H1 (cell line): ENCODE measurements around the gene IP6K1. TPM values are rescaled to one million over a fixed set of nuclear protein-coding genes. Genes with fewer than 3 reads are reported as not detected.

Experiments used
- CTCF ChIA-PET: fragments of 300-600 bp; sonication (Branson Sonifier 250); formaldehyde crosslinking; loops from one replicate; lab custom pipeline; 2021; ENCODE audit not compliant: partially characterized antibody; lab: Charles Lee
- POLR2A ChIA-PET: fragments of 300-600 bp; sonication (Branson Sonifier 250); formaldehyde crosslinking; loops from one replicate; lab custom pipeline; 2021; ENCODE audit warnings: inconsistent platforms; ENCODE audit not compliant: partially characterized antibody; lab: Charles Lee
- DNase-seq, 2 experiments: peaks; one replicate each; pipeline versions ENCODE4 v3.0.0 to v3.0.0-alpha.2; 2010 to 2022; ENCODE audit warnings: low spot score in 2 of 2, low read depth in 1 of 2, mixed read lengths in 1 of 2
- FAIRE-seq: peaks from 2 replicates; lab custom pipeline; 2011; peaks lifted over from hg19 to GRCh38; lab: Jason Lieb, UNC
- H2AFZ ChIP-seq: 2 replicates; pipeline ENCODE4 v1.8.1; 2012; ENCODE audit warnings: low read length, inconsistent platforms
- H2AK5ac ChIP-seq: 2 replicates; pipeline ENCODE4 v1.6.1; 2013; ENCODE audit warnings: low read depth, low read length
- H2BK120ac ChIP-seq: replicated peaks from 2 replicates; pipeline ENCODE3; 2013; ENCODE audit warnings: low read depth, low read length, inconsistent platforms
- H2BK12ac ChIP-seq: 2 replicates; pipeline ENCODE4 v1.6.1; 2013; ENCODE audit warnings: low read depth, low read length
- H2BK15ac ChIP-seq: 2 replicates; pipeline ENCODE4 v1.6.1; 2013; ENCODE audit warnings: low read length
- H2BK20ac ChIP-seq: 2 replicates; pipeline ENCODE4 v1.6.1; 2013; ENCODE audit warnings: low read length
- H2BK5ac ChIP-seq: 2 replicates; pipeline ENCODE4 v1.6.1; 2013; ENCODE audit warnings: low read depth, low read length
- H3K14ac ChIP-seq: 2 replicates; pipeline ENCODE4 v1.6.1; 2013; ENCODE audit warnings: inconsistent platforms; ENCODE audit not compliant: insufficient read length
- H3K18ac ChIP-seq: 2 replicates; pipeline ENCODE4 v1.6.1; 2013; ENCODE audit warnings: low read length; ENCODE audit errors: extremely low read depth
- H3K23ac ChIP-seq: 2 replicates; pipeline ENCODE4 v1.6.1; 2013; ENCODE audit warnings: inconsistent platforms; ENCODE audit not compliant: insufficient read length
- H3K23me2 ChIP-seq: 2 replicates; pipeline ENCODE4 v1.6.1; 2013; ENCODE audit warnings: low read depth, low read length
- H3K27ac ChIP-seq: 2 replicates; pipeline ENCODE4 v1.6.1; 2011; ENCODE audit warnings: low read depth, low read length, inconsistent platforms
- H3K27me3 ChIP-seq, 4 experiments: replicated peaks in 1 of 4; 1 replicate in 1 of 4; 2 replicates in 3 of 4; pipeline versions ENCODE4 v1.6.1 to v1.8.1; 2011 to 2013; ENCODE audit warnings: low read length in 3 of 4, mild to moderate bottlenecking in 3 of 4, inconsistent platforms in 2 of 4, mixed read lengths in 2 of 4, moderate library complexity in 1 of 4; ENCODE audit not compliant: control insufficient read depth in 3 of 4, insufficient read depth in 3 of 4; ENCODE audit errors: extremely low read depth in 1 of 4
- H3K36me3 ChIP-seq, 4 experiments: 2 replicates each; pipeline versions ENCODE4 v1.6.1 to v1.8.1; 2011 to 2013; ENCODE audit warnings: mild to moderate bottlenecking in 4 of 4, low read length in 3 of 4, moderate library complexity in 2 of 4, control low read depth in 1 of 4, inconsistent platforms in 1 of 4; ENCODE audit not compliant: insufficient read depth in 4 of 4, control insufficient read depth in 2 of 4
- H3K4ac ChIP-seq: replicated peaks from 2 replicates; pipeline ENCODE3; 2013; ENCODE audit warnings: low read length, low read depth, mixed read lengths, inconsistent platforms; ENCODE audit not compliant: insufficient read length
- H3K4me1 ChIP-seq, 4 experiments: replicated peaks in 1 of 4; 1 replicate in 1 of 4; 2 replicates in 3 of 4; pipeline versions ENCODE4 v1.6.1 to v1.8.1; 2011 to 2013; ENCODE audit warnings: low read length in 3 of 4, inconsistent platforms in 2 of 4, mixed read lengths in 1 of 4; ENCODE audit not compliant: insufficient read depth in 4 of 4, control insufficient read depth in 3 of 4
- H3K4me2 ChIP-seq, 2 experiments: 2 replicates each; pipeline versions ENCODE4 v1.6.1 to v1.8.1; 2011 to 2013; ENCODE audit warnings: low read depth in 2 of 2, low read length in 2 of 2, control low read depth in 1 of 2, inconsistent platforms in 1 of 2, mild to moderate bottlenecking in 1 of 2; ENCODE audit not compliant: insufficient read depth in 1 of 2
- H3K4me3 ChIP-seq, 4 experiments: fragments of 200-600, 300-600 bp in 1 of 4; sonication (generic), shearing (Covaris generic), sonication (Bioruptor Twin) in 1 of 4; 2 replicates each; pipeline versions ENCODE4 v1.5.1 to v1.8.1; 2011 to 2016; ENCODE audit warnings: low read length in 4 of 4, low read depth in 3 of 4, control low read depth in 2 of 4, inconsistent platforms in 2 of 4, mild to moderate bottlenecking in 2 of 4, mixed read lengths in 1 of 4, moderate library complexity in 1 of 4; ENCODE audit not compliant: insufficient read depth in 2 of 4; ENCODE audit errors: extremely low read depth in 1 of 4
- H3K56ac ChIP-seq: replicated peaks from 2 replicates; pipeline ENCODE3; 2013; ENCODE audit warnings: low read depth, mild to moderate bottlenecking, mixed read lengths, low read length, inconsistent platforms; ENCODE audit not compliant: insufficient read length
- H3K79me1 ChIP-seq: 2 replicates; pipeline ENCODE4 v1.6.1; 2013; ENCODE audit warnings: low read depth, low read length, control low read depth
- H3K79me2 ChIP-seq, 2 experiments: 2 replicates each; pipeline versions ENCODE4 v1.6.1 to v1.8.1; 2012 to 2013; ENCODE audit warnings: low read length in 2 of 2, mild to moderate bottlenecking in 2 of 2, inconsistent platforms in 1 of 2; ENCODE audit not compliant: insufficient read depth in 2 of 2, control insufficient read depth in 1 of 2
- H3K9ac ChIP-seq, 4 experiments: replicated peaks in 1 of 4; 1 replicate in 1 of 4; 2 replicates in 3 of 4; pipeline versions ENCODE4 v1.6.1 to v1.8.1; 2011 to 2013; ENCODE audit warnings: low read depth in 3 of 4, low read length in 3 of 4, control low read depth in 2 of 4, mild to moderate bottlenecking in 2 of 4, moderate library complexity in 2 of 4, inconsistent platforms in 1 of 4; ENCODE audit errors: extremely low read depth in 1 of 4
- H3K9me3 ChIP-seq, 2 experiments: 2 replicates each; pipeline versions ENCODE4 v1.6.1 to v1.8.1; 2012 to 2013; ENCODE audit warnings: mild to moderate bottlenecking in 2 of 2, moderate library complexity in 2 of 2, control low read depth in 1 of 2, inconsistent platforms in 1 of 2, low read depth in 1 of 2, low read length in 1 of 2, mixed read lengths in 1 of 2; ENCODE audit not compliant: insufficient read depth in 2 of 2
- H4K20me1 ChIP-seq, 2 experiments: replicated peaks in 1 of 2; 2 replicates each; pipeline versions ENCODE3 to v1.8.1; 2011 to 2013; ENCODE audit warnings: inconsistent platforms in 2 of 2, low read length in 2 of 2, mild to moderate bottlenecking in 1 of 2; ENCODE audit not compliant: insufficient read depth in 2 of 2, control insufficient read depth in 1 of 2
- H4K5ac ChIP-seq: 2 replicates; pipeline ENCODE4 v1.6.1; 2013; ENCODE audit warnings: low read length, low read depth, mixed read lengths, inconsistent platforms; ENCODE audit not compliant: insufficient read length
- H4K8ac ChIP-seq: 2 replicates; pipeline ENCODE4 v1.8.0; 2013; ENCODE audit warnings: mild to moderate bottlenecking, moderate library complexity, low read length, inconsistent platforms; ENCODE audit not compliant: insufficient read depth; ENCODE audit errors: extremely low read depth
- H4K91ac ChIP-seq: replicated peaks from 2 replicates; pipeline ENCODE3; 2013; ENCODE audit warnings: low read length, mixed read lengths, inconsistent platforms; ENCODE audit not compliant: insufficient read length
- ATF3 ChIP-seq: IDR thresholded peaks from 2 replicates; pipeline ENCODE4 v1.6.1; 2011; ENCODE audit warnings: low read depth, mild to moderate bottlenecking, low read length; ENCODE audit not compliant: insufficient read depth
- CTCF ChIP-seq, 3 experiments: IDR thresholded peaks; 1 replicate in 2 of 3; 2 replicates in 1 of 3; pipeline versions ENCODE4 v1.5.1 to v1.6.1; 2011; ENCODE audit warnings: low read length in 3 of 3, mild to moderate bottlenecking in 3 of 3, inconsistent platforms in 2 of 3, low read depth in 1 of 3, moderate library complexity in 1 of 3; ENCODE audit not compliant: insufficient read depth in 1 of 3; ENCODE audit errors: control extremely low read depth in 1 of 3
- EGR1 ChIP-seq: IDR thresholded peaks from 2 replicates; pipeline ENCODE4 v1.6.1; 2011; ENCODE audit warnings: low read depth, low read length, borderline replicate concordance
- GABPA ChIP-seq: IDR thresholded peaks from 2 replicates; pipeline ENCODE4 v1.6.1; 2011; ENCODE audit warnings: mild to moderate bottlenecking, low read length, moderate library complexity, borderline replicate concordance; ENCODE audit not compliant: insufficient read depth
- POU5F1 ChIP-seq: IDR thresholded peaks from 2 replicates; pipeline ENCODE4 v1.6.1; 2011; ENCODE audit warnings: low read depth, mild to moderate bottlenecking, low read length, moderate library complexity
- RAD21 ChIP-seq, 2 experiments: IDR thresholded peaks in 1 of 2; conservative IDR thresholded peaks in 1 of 2; 2 replicates each; pipeline ENCODE4 v1.6.1; 2011; ENCODE audit warnings: low read depth in 2 of 2, low read length in 2 of 2, improper control_type of control experiment in 1 of 2, inconsistent platforms in 1 of 2, mild to moderate bottlenecking in 1 of 2, moderate library complexity in 1 of 2
- RFX5 ChIP-seq: IDR thresholded peaks from 2 replicates; pipeline ENCODE4 v1.6.1; 2011; ENCODE audit warnings: low read depth, low read length, improper control_type of control experiment, borderline replicate concordance
- YY1 ChIP-seq: IDR thresholded peaks from 2 replicates; pipeline ENCODE4 v1.6.1; 2011; ENCODE audit warnings: low read depth, mild to moderate bottlenecking, low read length
- WGBS, 2 experiments: shearing (Covaris generic) in 1 of 2; methylation state at CpG; one replicate each; pipeline versions ENCODE4 v1.1.6 to v1.1.7; 2013 to 2015; ENCODE audit warnings: low lambda C conversion rate in 2 of 2, mixed read lengths in 2 of 2, inconsistent platforms in 1 of 2, low coverage in 1 of 2, missing lambda C conversion rate in 1 of 2; ENCODE audit not compliant: insufficient replicate concordance in 2 of 2, insufficient coverage in 1 of 2, insufficient read length in 1 of 2; ENCODE audit errors: extremely low coverage in 1 of 2, missing lambda C conversion rate in 1 of 2; 5-methylcytosine and 5-hydroxymethylcytosine counted together
- polyA plus RNA-seq, 7 experiments: library from polyadenylated mRNA; depleted of rRNA in 3 of 7; stranded (reverse) in 5 of 7; unstranded in 2 of 7; fragments of >200 nt in 5 of 7; fragments of 200-250 nt in 2 of 7; gene quantifications; 1 replicate in 5 of 7; 2 replicates in 1 of 7; 4 replicates in 1 of 7; pipeline versions ENCODE4 v1.2.1 to v1.2.3, GENCODE V29; 2011 to 2013; ENCODE audit warnings: missing spikeins in 2 of 7, mixed read lengths in 2 of 7
- total RNA-seq: library from RNA; stranded (reverse); fragmentation: NEBNext Ultra II Directional; extraction: Animal tissue kit (Norgen Biotek cat#: 25700); gene quantifications from 2 replicates; pipeline ENCODE4 v1.2.1, GENCODE V29; 2021

Gene IP6K1
- total and polyA plus RNA-seq, 2 of the 8 experiments (the other 6 are each of a cell fraction or from before 2014, with no cell fraction given) = 31.5 to 35.2 TPM

- no peak overlapping the region for H3K23ac ChIP-seq
- DNase-seq = peak in 1 of 2 experiments; percentile 71
Measured at GRCh38 chr3:49700453-49701128, 85.8 kb downstream of the IP6K1 start.

More at GRCh38 chr3:49700453-49701128, 85.8 kb downstream of the IP6K1 start:
- no peak overlapping the region for H3K4me2 ChIP-seq
- no peak overlapping the region for H3K14ac ChIP-seq
- no peaks in the 10 kb centered on the region for H3K9me3 ChIP-seq
- no peaks in the 10 kb centered on the region for H3K79me2 ChIP-seq
- H2BK5ac ChIP-seq = no peak overlapping the region; the same call in 1 of the 2 replicates
- no peaks in the 10 kb centered on the region for H3K23me2 ChIP-seq
- no peak overlapping the region for H2BK120ac ChIP-seq
- peaks cover 4 to 5% (median 5%) of the 10 kb centered on the region in 4 experiments; a peak in 5 of 8 replicates for H3K36me3 ChIP-seq
- H4K8ac ChIP-seq = peak overlapping the region; percentile 5; the same call in 1 of the 2 replicates
- H2AK5ac ChIP-seq = no peak overlapping the region
- no peaks in the 10 kb centered on the region for H3K79me1 ChIP-seq
- H3K56ac ChIP-seq = no peak overlapping the region
- ChIA-PET POLR2A (interaction anchor here (0.6 to 5.7 kb wide), 10 partner anchors 11 to 272 kb away, joined by 3 to 57 read pairs (median 4); partner anchors contain the start of genes AMIGO3 and NICN1), CTCF (interaction anchor here (0.5 to 9.7 kb wide), 65 partner anchors 9 to 562 kb away, joined by 3 to 127 read pairs (median 4); partner anchors contain the start of genes AMIGO3, INKA1, MST1 and MST1R)
- no peak for FAIRE-seq
- H3K27ac ChIP-seq = no peak overlapping the region
- no peak overlapping the region for H4K5ac ChIP-seq
- peaks cover 0 to 9% (median 5%) of the 10 kb centered on the region in 4 experiments; a peak in 5 of 7 replicates for H3K4me1 ChIP-seq
- TF ChIP-seq EGR1 (no peak), RFX5 (no peak), GABPA (no peak), ATF3 (no peak), YY1 (no peak), POU5F1 (no peak), CTCF (IDR thresholded peaks at IDR 0.05; ENCODE audit: control extremely low read depth in 1 of 3, insufficient read depth in 1 of 3, low read depth in 1 of 3, low read length in 3 of 3) (peak in 2 of 3 experiments; percentile 59 to 66; a peak in 3 of 4 replicates), RAD21 (IDR thresholded peaks at IDR 0.05 in 1 of 2, conservative IDR thresholded peaks at IDR 0.05 in 1 of 2; ENCODE audit: low read depth in 2 of 2, low read length in 2 of 2) (peak; percentile 33 to 46)
- H4K91ac ChIP-seq = no peak overlapping the region
- peak overlapping the region in 1 of 4 experiments; percentile 2; a peak in 1 of 7 replicates for H3K9ac ChIP-seq
- H4K20me1 ChIP-seq = peaks cover 8 to 13% of the 10 kb centered on the region in 2 experiments
- no peak overlapping the region for H2BK20ac ChIP-seq
- H3K27me3 ChIP-seq = no peaks in the 10 kb centered on the region
- no peak overlapping the region for H2AFZ ChIP-seq
- WGBS, 2 experiments = 86% methylated on average over 13 of the region's 13 CpGs; no CpG with 5 or more reads in 1 of the 2 experiments
- H2BK12ac ChIP-seq = no peak overlapping the region
- H3K4me3 ChIP-seq = no peak overlapping the region
- H2BK15ac ChIP-seq = no peak overlapping the region
- H3K4ac ChIP-seq = no peak overlapping the region
- no peak overlapping the region for H3K18ac ChIP-seq
